ENCODE results near the gene PIGX.

Gene PIGX

DNA sequence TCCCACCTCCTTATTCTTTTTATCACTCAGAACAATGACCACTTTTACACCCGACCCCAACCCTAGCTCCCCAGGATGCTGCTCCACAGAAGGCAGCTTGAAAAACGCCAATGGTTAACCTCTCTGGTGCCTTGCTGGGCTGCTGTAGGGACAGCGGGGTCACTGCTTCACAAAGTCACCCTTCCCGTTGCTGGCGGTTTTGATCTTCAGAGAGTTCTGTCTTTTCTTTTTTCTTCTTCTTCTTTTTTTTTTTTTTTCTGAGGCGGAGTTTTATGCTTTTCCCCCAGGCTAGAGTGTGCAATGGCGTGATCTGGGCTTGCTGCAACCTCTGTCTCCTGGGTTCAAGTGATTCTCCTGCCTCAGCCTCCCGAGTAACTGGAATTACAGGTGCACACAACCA lies 20.8 kb upstream of the PIGX start:
- DNase-seq (ENCODE audit: extremely low spot score) = no peak

DNA sequence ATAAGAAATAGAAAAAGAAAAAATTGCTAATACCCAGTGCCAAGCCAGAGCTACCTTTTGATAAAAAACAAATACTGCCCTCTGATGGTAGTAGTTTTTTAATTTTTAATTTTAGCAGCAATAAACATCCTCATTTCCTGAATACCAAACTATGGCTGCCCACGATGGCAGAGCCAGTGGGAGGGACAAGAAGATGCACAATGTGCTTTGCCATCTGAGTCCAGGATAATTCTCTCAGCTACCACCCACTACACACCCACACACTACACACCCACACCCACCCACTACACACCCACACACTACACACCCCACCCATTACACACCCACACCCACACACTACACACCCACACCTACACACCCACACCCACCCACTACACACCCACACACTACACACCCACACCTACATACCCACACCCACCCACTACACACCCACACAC lies 18.0 kb upstream of the PIGX start:
- ChIA-PET CTCF (no interaction called here), POLR2A (no interaction called here)
- TF ChIP-seq, protein P1, sequence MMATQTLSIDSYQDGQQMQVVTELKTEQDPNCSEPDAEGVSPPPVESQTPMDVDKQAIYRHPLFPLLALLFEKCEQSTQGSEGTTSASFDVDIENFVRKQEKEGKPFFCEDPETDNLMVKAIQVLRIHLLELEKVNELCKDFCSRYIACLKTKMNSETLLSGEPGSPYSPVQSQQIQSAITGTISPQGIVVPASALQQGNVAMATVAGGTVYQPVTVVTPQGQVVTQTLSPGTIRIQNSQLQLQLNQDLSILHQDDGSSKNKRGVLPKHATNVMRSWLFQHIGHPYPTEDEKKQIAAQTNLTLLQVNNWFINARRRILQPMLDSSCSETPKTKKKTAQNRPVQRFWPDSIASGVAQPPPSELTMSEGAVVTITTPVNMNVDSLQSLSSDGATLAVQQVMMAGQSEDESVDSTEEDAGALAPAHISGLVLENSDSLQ (IDR thresholded peaks at IDR 0.05) = no peak
- no peak for TF ChIP-seq TARDBP (IDR thresholded peaks at IDR 0.05)
- TF ChIP-seq SP1 (IDR thresholded peaks at IDR 0.05) = no peak
- no peak for TF ChIP-seq ARNT (IDR thresholded peaks at IDR 0.05)
- TF ChIP-seq FOXK2 (IDR thresholded peaks at IDR 0.05) = no peak

More for the DNA sequence above, 20.8 kb upstream of the PIGX start:
- ChIA-PET POLR2A (no interaction called here), CTCF (no interaction called here)
- TF ChIP-seq FOXM1 (IDR thresholded peaks at IDR 0.05; ENCODE audit: borderline replicate concordance) (no peak), CTBP1 (IDR thresholded peaks at IDR 0.05; ENCODE audit: borderline replicate concordance) (no peak), FOXK2 (IDR thresholded peaks at IDR 0.05) (no peak), LEF1 (IDR thresholded peaks at IDR 0.05; ENCODE audit: borderline replicate concordance) (no peak), HDGF (IDR thresholded peaks at IDR 0.05; ENCODE audit: borderline replicate concordance) (no peak), TARDBP (IDR thresholded peaks at IDR 0.05) (no peak), ARNT (IDR thresholded peaks at IDR 0.05) (no peak), SP1 (IDR thresholded peaks at IDR 0.05) (no peak), ZNF384 (IDR thresholded peaks at IDR 0.05) (no peak), FOXA1 (IDR thresholded peaks at IDR 0.05) (no peak)

DNA sequence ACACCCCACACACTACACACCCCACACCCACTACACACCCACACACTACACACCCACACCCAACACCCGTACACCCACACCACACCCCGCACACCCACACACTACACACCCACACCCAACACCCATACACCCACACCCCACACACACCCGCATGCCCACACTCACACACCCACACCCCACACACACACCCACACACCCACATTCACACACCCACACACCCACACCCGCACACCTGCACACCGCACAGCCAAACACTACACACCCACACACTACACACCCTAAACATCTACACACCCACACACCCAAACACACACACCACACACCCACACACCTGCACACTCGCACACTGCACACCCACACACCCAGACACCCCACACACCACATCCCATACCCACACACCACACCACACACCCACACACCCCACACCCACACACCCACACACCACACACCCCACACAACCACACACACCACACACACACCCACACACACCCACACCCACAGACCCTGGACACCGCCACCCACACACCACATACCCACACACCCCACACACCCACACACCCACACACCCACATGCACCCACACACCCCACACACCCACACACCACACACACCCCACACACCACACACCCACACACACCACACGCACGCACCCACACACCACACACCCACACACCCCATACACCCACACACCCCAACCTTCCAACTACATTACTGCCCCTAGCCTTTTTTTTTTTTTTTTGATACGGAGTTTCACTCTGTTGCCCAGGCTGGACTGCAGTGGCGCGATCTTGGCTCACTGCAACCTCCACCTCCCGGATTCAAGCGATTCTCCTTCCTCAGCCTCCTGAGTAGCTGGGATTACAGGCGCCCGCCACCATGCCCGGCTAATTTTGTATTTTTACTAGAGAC lies 17.0 kb upstream of the PIGX start:
- ChIA-PET CTCF (no interaction called here), POLR2A (no interaction called here)
- no peak for TF ChIP-seq ELF4 (IDR thresholded peaks at IDR 0.05)
- no peak for TF ChIP-seq FOXM1 (IDR thresholded peaks at IDR 0.05; ENCODE audit: borderline replicate concordance)
- TF ChIP-seq TARDBP (IDR thresholded peaks at IDR 0.05) = no peak
- no peak for TF ChIP-seq LEF1 (IDR thresholded peaks at IDR 0.05; ENCODE audit: borderline replicate concordance)
- TF ChIP-seq BHLHE40 (IDR thresholded peaks at IDR 0.05; ENCODE audit: borderline replicate concordance) = no peak
- no peak for TF ChIP-seq L3MBTL2 (conservative IDR thresholded peaks at IDR 0.05)
- TF ChIP-seq HDGF (IDR thresholded peaks at IDR 0.05; ENCODE audit: borderline replicate concordance) = no peak
- TF ChIP-seq CTBP1 (IDR thresholded peaks at IDR 0.05; ENCODE audit: borderline replicate concordance) = no peak
- DNase-seq (ENCODE audit: extremely low spot score) = no peak

More for the DNA sequence above, 18.0 kb upstream of the PIGX start:
- no peak for DNase-seq (ENCODE audit: extremely low spot score)

DNA sequence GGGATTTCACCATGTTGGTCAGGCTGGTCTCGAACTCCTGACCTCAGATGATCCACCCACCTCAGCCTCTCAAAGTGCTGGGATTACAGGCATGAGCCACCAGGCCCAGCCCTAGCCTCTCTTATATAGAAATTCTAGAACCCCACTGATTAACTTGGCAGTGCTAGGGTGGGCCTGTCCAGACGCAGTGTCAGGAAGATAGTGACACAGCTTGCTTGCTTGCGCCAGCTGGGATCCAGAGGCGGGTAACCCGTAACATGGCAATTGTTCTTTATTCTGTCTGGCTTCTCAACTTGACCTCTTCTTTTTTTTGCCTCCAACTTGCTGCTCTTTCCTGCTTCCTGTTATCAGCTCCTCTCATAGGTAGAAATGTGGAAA lies 16.3 kb upstream of the PIGX start:
- no peak for DNase-seq (ENCODE audit: extremely low spot score)
- ChIA-PET CTCF (no interaction called here), POLR2A (no interaction called here)
- TF ChIP-seq ARNT (IDR thresholded peaks at IDR 0.05) (no peak), NFRKB (IDR thresholded peaks at IDR 0.05) (no peak), LEF1 (IDR thresholded peaks at IDR 0.05; ENCODE audit: borderline replicate concordance) (no peak), BHLHE40 (IDR thresholded peaks at IDR 0.05; ENCODE audit: borderline replicate concordance) (no peak), SUZ12 (IDR thresholded peaks at IDR 0.05) (no peak), TARDBP (IDR thresholded peaks at IDR 0.05) (no peak), CTBP1 (IDR thresholded peaks at IDR 0.05; ENCODE audit: borderline replicate concordance) (no peak), SP1 (IDR thresholded peaks at IDR 0.05) (no peak), ELF4 (IDR thresholded peaks at IDR 0.05) (no peak), FOXA1 (IDR thresholded peaks at IDR 0.05) (no peak), L3MBTL2 (conservative IDR thresholded peaks at IDR 0.05) (no peak), FOXK2 (IDR thresholded peaks at IDR 0.05) (no peak), FOXM1 (IDR thresholded peaks at IDR 0.05; ENCODE audit: borderline replicate concordance) (no peak), ZNF384 (IDR thresholded peaks at IDR 0.05) (no peak)
- TF ChIP-seq, protein P1 (IDR thresholded peaks at IDR 0.05) = no peak

DNA sequence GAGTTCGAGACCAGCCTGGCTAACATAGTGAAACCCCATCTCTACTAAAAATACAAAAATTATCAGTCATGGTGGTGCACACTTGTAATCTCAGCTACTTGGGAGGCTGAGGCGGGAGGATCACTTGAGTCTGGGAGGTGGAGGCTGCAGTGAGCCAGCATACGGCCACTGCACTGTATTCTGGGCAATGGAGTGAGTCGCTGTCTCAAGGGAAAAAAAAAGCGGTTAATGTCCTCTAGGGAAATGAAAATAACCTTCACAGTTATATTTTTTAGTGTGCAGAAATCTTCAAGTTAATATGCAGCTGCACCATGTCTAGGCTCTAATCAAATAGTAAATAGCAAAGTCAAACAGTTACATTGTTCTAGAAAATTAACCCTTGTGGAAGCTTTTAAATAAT lies 14.9 kb upstream of the PIGX start:
- DNase-seq (ENCODE audit: extremely low spot score) = no peak
- POLR2A ChIA-PET = no interaction called here
- no peak for TF ChIP-seq TARDBP (IDR thresholded peaks at IDR 0.05)
- TF ChIP-seq, protein P1 (IDR thresholded peaks at IDR 0.05) = no peak
- TF ChIP-seq SUZ12 (IDR thresholded peaks at IDR 0.05) = no peak
- TF ChIP-seq ARNT (IDR thresholded peaks at IDR 0.05) = no peak
- TF ChIP-seq FOXA1 (IDR thresholded peaks at IDR 0.05) = no peak
- no peak for TF ChIP-seq NFRKB (IDR thresholded peaks at IDR 0.05)
- TF ChIP-seq HDGF (IDR thresholded peaks at IDR 0.05; ENCODE audit: borderline replicate concordance) = no peak
- no peak for TF ChIP-seq FOXM1 (IDR thresholded peaks at IDR 0.05; ENCODE audit: borderline replicate concordance)
- TF ChIP-seq CTBP1 (IDR thresholded peaks at IDR 0.05; ENCODE audit: borderline replicate concordance) = no peak
- no peak for TF ChIP-seq SP1 (IDR thresholded peaks at IDR 0.05)
- no peak for TF ChIP-seq FOXK2 (IDR thresholded peaks at IDR 0.05)
- TF ChIP-seq L3MBTL2 (conservative IDR thresholded peaks at IDR 0.05) = no peak
- no peak for TF ChIP-seq LEF1 (IDR thresholded peaks at IDR 0.05; ENCODE audit: borderline replicate concordance)
- TF ChIP-seq BHLHE40 (IDR thresholded peaks at IDR 0.05; ENCODE audit: borderline replicate concordance) = no peak
- TF ChIP-seq ZNF384 (IDR thresholded peaks at IDR 0.05) = no peak
- TF ChIP-seq ELF4 (IDR thresholded peaks at IDR 0.05) = no peak
- CTCF ChIA-PET = no interaction called here

DNA sequence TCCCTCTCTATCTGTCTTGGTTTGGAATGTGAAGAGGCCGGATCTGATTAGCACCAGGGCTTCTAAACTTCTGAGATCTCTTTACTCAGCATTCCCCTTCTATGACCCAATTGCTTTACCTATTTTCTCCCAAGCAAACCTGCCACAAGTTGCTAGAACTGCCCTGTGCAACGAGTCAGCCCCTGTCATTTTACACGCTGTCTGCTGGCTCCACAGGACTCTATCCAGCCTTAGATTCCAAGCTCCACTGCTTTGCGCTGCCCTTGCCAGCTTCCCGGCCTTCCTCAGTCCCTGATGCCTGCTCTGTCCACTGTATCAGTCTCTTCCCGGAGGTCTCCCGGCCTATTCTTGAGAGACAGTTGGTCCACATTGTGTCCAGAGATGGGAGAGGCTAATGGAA lies 12.4 kb upstream of the PIGX start:
- POLR2A ChIA-PET = no interaction called here
- TF ChIP-seq FOXM1 (IDR thresholded peaks at IDR 0.05; ENCODE audit: borderline replicate concordance) = no peak
- no peak for TF ChIP-seq BHLHE40 (IDR thresholded peaks at IDR 0.05; ENCODE audit: borderline replicate concordance)
- no peak for TF ChIP-seq ZNF384 (IDR thresholded peaks at IDR 0.05)
- no peak for TF ChIP-seq TARDBP (IDR thresholded peaks at IDR 0.05)
- TF ChIP-seq NFRKB (IDR thresholded peaks at IDR 0.05) = no peak
- TF ChIP-seq L3MBTL2 (conservative IDR thresholded peaks at IDR 0.05) = no peak
- TF ChIP-seq LEF1 (IDR thresholded peaks at IDR 0.05; ENCODE audit: borderline replicate concordance) = no peak
- TF ChIP-seq SP1 (IDR thresholded peaks at IDR 0.05) = no peak
- CTCF ChIA-PET = no interaction called here
- DNase-seq (ENCODE audit: extremely low spot score) = no peak
